SK-N-SH (cell line): ENCODE results near the gene PLLP.

ENCODE experiments used
- CHD2 ChIP-seq: fragments of 150-350 bp; IDR thresholded peaks from 2 replicates; pipeline ENCODE4 v1.6.1; 2018; ENCODE audit warnings: low read length; ENCODE audit not compliant: partially characterized antibody
- EP300 ChIP-seq, 2 experiments: IDR thresholded peaks; 2 replicates each; pipeline versions ENCODE4 v1.4.0 to v1.6.1; 2012; ENCODE audit warnings: borderline replicate concordance in 1 of 2, low read depth in 1 of 2, low read length in 1 of 2
- JUND ChIP-seq: IDR thresholded peaks from 2 replicates; pipeline ENCODE4 v1.4.0; 2012
- POLR2AphosphoS5 ChIP-seq: IDR thresholded peaks from 2 replicates; pipeline ENCODE4 v1.6.1; 2012; ENCODE audit warnings: low read depth, low read length
- YY1 ChIP-seq: IDR thresholded peaks from 2 replicates; pipeline ENCODE4 v1.4.0; 2012; ENCODE audit warnings: low read depth, mild to moderate bottlenecking
- TF ChIP-seq, protein P1 (sequence below): IDR thresholded peaks from 2 replicates; pipeline ENCODE4 v1.4.0; 2012; ENCODE audit warnings: low read depth, borderline replicate concordance
- TF ChIP-seq, protein P2 (sequence below): fragments of 200-600 bp; sonication (generic); IDR thresholded peaks from 2 replicates; pipeline ENCODE4 v1.6.1; 2017; ENCODE audit warnings: antibody characterized with exemption, mild to moderate bottlenecking, moderate library complexity
- TF ChIP-seq, protein P3 (sequence below): fragments of 150-350 bp; IDR thresholded peaks from 2 replicates; pipeline ENCODE4 v1.6.1; 2017; ENCODE audit warnings: antibody characterized with exemption, low read length, low read depth, borderline replicate concordance

DNA sequence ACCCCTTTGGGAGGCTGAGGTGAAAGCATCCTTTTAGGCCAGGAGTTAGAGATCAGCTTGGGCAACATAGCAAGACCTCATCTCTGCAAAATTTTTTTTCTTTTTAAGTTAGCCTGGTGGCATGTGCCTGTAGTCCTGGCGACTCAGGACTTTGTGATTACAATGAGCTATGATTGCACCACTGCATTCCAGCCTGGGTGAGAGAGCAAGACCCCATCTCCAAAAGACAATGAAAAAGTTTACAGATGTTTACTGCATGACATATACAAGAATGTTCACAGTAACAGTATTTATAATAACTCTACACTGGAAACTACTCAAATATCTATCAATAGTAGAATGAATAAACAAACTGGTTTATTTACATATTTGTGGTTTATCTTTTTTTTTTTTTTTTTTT, 41.0 kb upstream of the PLLP start:
- TF ChIP-seq, protein P1, sequence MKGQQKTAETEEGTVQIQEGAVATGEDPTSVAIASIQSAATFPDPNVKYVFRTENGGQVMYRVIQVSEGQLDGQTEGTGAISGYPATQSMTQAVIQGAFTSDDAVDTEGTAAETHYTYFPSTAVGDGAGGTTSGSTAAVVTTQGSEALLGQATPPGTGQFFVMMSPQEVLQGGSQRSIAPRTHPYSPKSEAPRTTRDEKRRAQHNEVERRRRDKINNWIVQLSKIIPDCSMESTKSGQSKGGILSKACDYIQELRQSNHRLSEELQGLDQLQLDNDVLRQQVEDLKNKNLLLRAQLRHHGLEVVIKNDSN: no peak
- TF ChIP-seq, protein P2, sequence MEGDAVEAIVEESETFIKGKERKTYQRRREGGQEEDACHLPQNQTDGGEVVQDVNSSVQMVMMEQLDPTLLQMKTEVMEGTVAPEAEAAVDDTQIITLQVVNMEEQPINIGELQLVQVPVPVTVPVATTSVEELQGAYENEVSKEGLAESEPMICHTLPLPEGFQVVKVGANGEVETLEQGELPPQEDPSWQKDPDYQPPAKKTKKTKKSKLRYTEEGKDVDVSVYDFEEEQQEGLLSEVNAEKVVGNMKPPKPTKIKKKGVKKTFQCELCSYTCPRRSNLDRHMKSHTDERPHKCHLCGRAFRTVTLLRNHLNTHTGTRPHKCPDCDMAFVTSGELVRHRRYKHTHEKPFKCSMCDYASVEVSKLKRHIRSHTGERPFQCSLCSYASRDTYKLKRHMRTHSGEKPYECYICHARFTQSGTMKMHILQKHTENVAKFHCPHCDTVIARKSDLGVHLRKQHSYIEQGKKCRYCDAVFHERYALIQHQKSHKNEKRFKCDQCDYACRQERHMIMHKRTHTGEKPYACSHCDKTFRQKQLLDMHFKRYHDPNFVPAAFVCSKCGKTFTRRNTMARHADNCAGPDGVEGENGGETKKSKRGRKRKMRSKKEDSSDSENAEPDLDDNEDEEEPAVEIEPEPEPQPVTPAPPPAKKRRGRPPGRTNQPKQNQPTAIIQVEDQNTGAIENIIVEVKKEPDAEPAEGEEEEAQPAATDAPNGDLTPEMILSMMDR: no peak
- TF ChIP-seq, protein P3, sequence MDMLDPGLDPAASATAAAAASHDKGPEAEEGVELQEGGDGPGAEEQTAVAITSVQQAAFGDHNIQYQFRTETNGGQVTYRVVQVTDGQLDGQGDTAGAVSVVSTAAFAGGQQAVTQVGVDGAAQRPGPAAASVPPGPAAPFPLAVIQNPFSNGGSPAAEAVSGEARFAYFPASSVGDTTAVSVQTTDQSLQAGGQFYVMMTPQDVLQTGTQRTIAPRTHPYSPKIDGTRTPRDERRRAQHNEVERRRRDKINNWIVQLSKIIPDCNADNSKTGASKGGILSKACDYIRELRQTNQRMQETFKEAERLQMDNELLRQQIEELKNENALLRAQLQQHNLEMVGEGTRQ: no peak
- TF ChIP-seq YY1 (no peak), POLR2AphosphoS5 (no peak), JUND (no peak), EP300 (IDR thresholded peaks at IDR 0.05; ENCODE audit: borderline replicate concordance in 1 of 2, low read depth in 1 of 2, low read length in 1 of 2) (no peak), CHD2 (no peak)
